Activated effector memory CD4-positive, alpha-beta T cell treated with anti-CD3 and anti-CD28 coated beads, Interleukin-2, amount 50 U/mL, for 16 hours (primary cell): ENCODE results near the gene HS6ST2.

ENCODE experiments used
- DNase-seq: peaks from one replicate; pipeline ENCODE4 v3.0.0-alpha.2; 2020

HS6ST2 gene

GRCh38 chrX:132665676-132666075 lies 292.8 kb downstream of the HS6ST2 start:
- DNase-seq, result no peak

- no peak for DNase-seq
Observed at GRCh38 chrX:132664273-132664672, 294.2 kb downstream of the HS6ST2 start.

DNA sequence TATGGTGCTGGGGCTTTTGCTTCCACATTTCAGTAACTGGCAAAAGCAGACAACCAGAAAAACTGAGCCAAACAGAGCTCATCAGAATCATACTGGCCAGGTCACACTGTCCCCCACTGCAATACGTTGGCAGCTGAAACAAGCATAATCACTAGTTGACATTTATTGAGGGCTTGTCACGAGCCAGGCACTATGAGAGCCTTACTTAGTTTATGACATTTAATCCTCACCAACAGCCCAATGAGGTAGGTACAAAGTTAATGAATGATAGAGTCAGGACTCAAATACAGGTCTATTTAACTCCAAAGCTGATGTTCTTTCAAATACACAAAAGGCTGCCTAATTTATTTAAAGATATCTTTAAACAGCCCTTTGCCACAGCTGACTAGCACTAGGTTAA lies 295.6 kb downstream of the HS6ST2 start:
- no peak for DNase-seq

DNA sequence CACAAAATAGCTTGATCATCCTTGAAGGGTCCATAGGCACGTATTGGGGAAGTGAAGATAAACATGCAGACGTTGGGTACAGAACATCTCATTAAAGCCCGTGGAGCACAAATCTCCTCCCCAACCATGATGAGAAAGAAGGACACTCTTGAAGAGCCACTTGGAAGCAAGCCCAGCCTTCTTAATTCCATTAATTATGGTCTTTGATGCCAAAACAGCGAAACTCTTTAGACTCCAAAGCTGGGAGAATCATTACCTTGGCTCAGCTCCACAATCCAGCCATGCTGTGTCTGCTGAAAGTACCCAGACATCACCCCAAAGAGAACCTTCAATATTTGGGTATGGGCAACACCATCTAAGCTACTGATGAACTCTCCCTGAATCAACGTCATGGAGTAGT lies 300.6 kb downstream of the HS6ST2 start:
- no peak for DNase-seq

DNA sequence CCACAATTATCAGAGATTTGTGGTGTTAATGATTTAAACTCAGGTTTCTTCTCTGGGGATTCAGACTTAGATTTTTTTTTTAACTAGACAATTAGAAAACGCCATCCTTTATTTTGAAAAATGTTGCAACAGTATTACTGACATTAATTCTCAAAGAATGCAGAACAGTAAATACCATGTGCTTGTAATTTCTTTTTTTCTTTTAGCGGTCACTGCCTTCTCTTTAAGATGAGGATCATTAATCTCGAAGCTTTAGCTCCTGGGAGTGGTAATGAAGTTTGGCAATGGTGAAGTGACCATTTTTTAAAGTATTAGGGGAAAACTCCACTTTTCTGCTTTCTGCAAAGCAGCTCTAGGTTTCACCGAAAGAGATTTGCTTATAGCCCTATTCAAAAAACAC lies 305.6 kb downstream of the HS6ST2 start:
- DNase-seq, result no peak

- no peak for DNase-seq
Observed at GRCh38 chrX:132651421-132652086, 306.9 kb downstream of the HS6ST2 start.

DNA sequence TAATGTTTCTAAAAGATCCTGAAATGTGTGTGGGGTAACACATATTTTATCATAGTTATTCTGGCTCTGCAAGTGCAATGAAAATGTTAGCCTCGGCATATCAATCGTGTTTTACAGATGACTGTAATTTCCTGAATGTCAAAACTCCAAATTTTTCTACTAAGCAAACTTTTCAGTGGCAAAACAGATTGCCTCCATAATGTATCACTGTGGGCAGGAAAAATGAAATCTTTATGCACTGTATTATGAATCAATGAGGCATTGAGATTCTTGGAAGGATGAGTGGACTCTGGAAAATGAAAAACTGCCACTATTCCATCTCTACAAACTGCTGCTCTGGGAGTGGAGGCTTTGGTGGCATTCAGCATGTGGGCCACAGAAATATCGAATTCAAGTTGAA lies 309.5 kb downstream of the HS6ST2 start:
- no peak for DNase-seq

DNA sequence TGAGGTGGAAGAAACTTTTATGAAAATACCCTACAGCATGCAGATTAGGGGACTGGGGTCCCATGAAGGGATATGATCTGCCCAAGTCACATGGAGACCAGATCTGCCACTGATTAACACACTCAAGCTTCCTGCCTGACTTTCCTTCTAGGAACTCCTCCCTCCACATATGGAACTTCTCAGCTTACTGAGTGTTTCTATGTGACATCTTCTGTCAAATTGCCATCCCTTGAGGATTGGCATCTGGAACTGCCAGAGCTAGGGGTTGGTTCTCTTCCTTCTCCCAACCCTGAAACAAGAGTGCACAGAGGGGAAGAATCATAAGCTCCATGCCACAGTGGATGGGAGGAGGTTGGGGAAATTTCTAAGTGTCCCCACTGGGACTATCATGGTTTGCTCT lies 319.0 kb downstream of the HS6ST2 start:
- DNase-seq, result no peak

DNA sequence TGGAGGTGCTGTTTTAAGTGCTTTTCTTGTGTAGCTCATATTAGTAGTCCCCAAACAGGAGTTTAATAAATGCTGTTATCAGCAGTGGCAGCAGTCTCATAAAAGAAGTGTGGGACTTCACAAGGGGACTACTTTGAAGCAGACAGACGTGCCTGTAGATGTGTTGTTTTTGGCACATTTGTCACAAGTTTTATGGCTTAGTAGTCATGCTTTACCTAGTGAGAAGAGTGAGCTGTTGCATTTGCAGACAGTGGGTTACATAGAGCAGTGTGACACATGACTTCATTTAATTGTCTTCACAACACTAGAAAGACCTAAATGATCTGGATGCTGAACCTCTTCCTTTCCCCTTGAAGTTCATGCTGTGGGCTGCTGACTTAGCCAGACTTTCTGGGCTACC lies 320.1 kb downstream of the HS6ST2 start:
- DNase-seq, result no peak

DNA sequence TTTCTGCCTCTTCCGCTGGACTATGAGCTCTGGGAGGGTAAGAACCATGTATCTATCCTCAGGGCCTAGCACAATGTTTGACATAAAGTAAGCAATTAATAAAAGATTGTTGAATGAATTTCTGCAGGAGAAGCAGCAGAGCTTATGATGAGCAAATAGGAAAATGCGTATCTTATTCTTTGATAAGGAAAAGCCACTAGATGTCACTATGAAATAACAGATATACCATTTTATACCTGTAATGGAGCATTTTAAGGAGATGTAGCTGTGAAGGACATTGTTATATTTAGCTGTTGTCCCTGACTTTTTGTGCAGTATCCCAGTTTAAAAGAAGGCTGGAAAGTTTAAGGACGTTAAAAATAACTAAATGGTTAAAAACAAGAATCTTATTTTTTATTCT lies 322.3 kb downstream of the HS6ST2 start:
- no peak for DNase-seq

- no peak for DNase-seq
Observed at GRCh38 chrX:132634521-132634920, 323.9 kb downstream of the HS6ST2 start.

DNA sequence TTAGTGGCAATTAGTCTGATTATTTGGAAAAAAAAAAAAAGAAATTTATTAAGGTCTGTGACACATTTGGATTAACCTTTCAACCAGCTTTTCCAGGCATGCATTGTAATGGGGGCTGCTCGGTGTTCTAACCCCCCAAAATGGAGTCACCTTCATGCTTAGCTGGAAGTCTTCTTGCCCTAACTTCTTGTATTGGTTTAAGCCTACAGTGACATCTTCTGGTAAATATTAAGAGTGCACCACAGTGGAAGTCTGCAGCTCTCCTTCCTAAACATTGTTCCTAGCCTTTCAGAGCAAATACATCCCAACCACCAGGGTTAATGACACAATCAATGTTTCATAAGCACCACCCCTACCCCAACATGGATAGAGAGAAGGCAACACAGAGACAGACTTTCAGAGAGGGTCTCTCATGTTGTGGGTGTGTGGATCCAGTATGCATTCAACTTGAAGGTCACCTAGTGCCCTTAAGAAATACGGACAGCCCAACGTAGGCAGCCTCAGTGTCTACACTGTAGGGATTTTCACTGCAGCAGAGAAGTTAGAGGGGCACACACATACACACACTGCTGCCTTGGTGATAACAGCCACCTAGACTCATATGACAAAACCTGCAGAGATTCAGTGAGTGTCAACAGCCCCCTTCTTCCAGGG lies 326.7 kb downstream of the HS6ST2 start:
- DNase-seq, result no peak

DNA sequence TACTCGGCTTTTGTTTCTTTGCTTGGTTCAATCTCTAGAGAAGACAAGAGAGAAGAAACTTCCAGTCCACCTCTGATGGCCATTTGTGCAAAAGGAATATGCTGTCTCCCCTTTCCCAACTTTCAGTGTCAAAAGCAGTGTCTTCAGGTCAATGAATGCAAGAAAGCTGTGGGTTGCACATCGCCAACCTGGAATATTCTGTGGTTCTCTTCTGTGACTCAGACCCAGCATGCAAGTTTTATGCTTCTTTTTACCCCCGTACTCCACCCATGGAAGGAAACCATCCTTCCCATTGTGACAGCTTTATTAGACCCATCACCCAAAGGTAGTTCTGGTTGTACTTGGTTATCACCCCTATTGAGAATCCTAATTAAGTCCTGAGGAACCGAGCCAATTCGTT lies 334.0 kb downstream of the HS6ST2 start:
- no peak for DNase-seq

- no peak for DNase-seq
Observed at GRCh38 chrX:132623942-132624341, 334.5 kb downstream of the HS6ST2 start.

GRCh38 chrX:132623300-132623699 lies 335.1 kb downstream of the HS6ST2 start:
- no peak for DNase-seq

DNA sequence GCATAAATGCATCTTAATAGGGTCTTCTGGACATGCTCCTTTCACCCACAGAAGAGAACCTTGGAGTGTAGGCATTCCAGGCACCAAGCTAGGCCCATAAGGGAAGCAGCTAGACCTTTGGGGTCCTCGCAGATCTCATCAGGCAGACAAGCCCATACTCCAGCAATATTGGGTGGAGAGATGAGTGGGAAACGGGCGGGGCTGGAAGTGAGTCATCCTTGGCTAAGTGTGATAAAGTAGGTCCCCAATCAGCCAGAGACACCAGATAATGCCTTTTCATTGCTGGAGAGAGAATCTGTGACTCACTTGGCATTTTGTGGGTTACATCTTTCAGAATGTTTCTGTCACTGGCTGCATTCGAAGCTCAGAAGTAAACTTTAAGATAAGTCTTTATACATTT lies 336.3 kb downstream of the HS6ST2 start:
- peak; percentile 67 for DNase-seq

GRCh38 chrX:132618810-132619209 lies 339.6 kb downstream of the HS6ST2 start:
- DNase-seq, result no peak

GRCh38 chrX:132615391-132616131 lies 342.9 kb downstream of the HS6ST2 start:
- peak; percentile 66 for DNase-seq

- no peak for DNase-seq
Observed at GRCh38 chrX:132614297-132614696, 344.1 kb downstream of the HS6ST2 start.

DNA sequence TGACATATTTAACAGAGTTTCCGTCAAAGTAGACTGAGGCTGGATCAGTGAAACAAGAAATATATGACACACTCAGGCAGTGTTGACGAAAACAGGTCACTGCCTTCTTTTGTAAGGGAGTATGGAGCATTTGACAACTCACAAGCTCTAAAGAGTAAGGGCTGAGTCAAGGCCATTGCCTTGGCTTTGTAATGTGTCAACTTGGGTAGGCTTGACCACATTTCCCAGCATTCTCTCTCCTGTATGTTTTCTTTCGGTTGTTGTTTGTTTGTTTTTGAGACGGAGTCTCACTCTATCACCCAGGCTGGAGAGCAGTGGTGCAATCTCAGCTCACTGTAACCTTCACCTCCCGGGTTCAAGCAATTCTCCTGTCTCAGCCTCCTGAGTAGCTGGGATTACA lies 344.6 kb downstream of the HS6ST2 start:
- DNase-seq, result no peak

DNA sequence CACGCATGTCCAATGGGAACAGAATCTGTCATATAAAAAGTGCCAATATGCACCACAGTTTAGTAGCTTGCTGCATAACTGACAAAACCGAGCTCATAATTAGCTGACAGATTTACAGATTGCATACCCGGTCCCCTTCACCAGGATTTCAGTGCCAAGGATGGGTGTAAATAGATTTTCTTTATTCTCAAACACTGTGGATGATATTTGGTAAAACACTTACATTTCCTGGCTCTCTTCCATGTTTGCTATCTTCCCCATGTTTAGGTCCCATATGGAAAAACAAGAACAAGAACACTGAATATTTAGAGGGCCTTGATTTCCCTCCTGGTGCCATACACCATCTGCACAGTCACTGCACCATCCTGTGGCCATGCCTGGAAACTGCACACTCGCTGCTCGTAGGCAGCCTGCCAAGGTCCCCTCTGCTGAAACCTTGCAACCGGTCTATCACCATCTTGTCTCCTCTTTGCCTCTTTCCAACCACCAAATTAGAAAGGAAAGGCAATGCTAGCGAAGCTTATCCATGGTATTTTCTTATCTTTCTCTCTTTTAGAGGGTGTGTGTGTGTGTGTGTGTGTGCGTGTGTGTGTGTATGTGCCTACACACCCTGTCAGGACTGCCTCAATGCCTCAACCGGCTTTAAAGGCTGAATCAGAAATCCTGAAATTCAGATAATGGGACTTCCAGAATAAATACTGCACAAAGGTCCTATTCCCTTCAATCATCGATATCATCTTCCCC lies 345.4 kb downstream of the HS6ST2 start:
- peak; percentile 73 for DNase-seq

- no peak for DNase-seq
Observed at GRCh38 chrX:132610536-132610935, 347.9 kb downstream of the HS6ST2 start.

DNA sequence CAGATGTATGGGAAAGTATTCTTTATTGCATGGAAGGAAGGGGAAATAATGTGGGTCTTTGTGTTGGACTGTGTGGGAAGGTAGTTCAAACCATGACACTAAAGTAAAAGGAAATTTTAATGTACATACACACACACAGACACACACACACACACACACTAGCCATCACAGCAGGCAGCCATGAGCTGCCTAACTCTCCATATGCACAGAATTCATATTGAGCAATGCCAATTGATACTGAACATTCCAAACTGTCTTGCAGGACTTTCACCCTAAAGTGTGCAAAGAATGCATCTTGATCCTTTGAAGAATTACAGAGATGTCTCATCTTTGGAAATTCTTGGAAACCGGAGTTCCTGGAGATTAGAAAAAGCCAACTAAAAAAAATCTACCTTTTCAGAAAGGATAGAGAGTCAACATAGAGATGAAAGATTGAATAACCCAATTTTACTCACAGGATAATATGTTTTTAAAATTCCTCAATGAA lies 349.0 kb downstream of the HS6ST2 start:
- DNase-seq, result no peak
